Measurements from ENCODE around the gene SLC1A2.

SLC1A2 gene

DNA sequence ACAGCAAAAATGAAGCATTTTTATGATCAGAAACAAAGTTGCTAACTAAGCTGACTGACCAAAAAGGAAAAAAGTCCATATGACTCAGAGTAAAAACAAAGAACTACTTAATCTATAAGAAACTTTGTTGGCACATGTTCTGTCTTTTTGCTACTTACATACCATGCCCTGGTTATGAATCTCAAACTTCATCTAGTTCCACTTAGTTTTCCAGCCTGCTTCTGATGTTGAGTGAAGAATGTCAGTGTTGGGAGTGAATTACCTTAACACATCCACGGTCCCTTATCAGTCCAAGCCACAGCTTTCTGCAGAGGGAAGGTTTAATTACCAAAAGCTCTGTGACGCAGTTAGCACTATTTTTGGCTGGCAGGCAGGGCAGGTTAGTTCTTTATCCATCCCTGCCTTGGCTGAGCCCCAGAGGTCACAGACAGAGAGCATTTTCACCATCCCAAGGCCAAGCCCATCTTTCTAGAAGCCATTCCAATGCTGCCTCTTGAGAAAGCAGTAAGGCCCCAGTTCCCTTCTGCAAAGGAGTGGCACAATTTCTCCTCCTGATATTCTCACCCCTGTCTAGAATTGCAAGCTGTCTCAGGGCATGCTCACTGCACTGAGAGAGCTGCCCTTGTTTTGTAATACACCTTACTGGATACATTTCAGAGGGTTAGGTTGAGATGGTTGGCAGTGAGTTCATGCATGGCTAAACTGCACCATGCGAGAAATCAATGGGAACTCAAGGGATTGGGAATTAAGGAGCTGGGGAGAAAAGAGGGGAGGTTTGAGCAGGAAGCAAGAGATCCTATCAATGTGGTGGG, 67.1 kb downstream of the SLC1A2 start:
- Histone ChIP-seq H3K27ac (replicated peaks) (no peak overlapping the region), H3K27me3 (ENCODE audit: insufficient read depth, poor library complexity, severe bottlenecking) (no peaks in the 10 kb centered on the region), H3K4me3 (replicated peaks; ENCODE audit: insufficient read depth, low read length) (no peak overlapping the region)
- no peak for DNase-seq (ENCODE audit: low read depth in 1 of 2, low spot score in 1 of 2)
- TF ChIP-seq GABPA (IDR thresholded peaks at IDR 0.05; ENCODE audit: low read depth): no peak
- TF ChIP-seq, protein P1, sequence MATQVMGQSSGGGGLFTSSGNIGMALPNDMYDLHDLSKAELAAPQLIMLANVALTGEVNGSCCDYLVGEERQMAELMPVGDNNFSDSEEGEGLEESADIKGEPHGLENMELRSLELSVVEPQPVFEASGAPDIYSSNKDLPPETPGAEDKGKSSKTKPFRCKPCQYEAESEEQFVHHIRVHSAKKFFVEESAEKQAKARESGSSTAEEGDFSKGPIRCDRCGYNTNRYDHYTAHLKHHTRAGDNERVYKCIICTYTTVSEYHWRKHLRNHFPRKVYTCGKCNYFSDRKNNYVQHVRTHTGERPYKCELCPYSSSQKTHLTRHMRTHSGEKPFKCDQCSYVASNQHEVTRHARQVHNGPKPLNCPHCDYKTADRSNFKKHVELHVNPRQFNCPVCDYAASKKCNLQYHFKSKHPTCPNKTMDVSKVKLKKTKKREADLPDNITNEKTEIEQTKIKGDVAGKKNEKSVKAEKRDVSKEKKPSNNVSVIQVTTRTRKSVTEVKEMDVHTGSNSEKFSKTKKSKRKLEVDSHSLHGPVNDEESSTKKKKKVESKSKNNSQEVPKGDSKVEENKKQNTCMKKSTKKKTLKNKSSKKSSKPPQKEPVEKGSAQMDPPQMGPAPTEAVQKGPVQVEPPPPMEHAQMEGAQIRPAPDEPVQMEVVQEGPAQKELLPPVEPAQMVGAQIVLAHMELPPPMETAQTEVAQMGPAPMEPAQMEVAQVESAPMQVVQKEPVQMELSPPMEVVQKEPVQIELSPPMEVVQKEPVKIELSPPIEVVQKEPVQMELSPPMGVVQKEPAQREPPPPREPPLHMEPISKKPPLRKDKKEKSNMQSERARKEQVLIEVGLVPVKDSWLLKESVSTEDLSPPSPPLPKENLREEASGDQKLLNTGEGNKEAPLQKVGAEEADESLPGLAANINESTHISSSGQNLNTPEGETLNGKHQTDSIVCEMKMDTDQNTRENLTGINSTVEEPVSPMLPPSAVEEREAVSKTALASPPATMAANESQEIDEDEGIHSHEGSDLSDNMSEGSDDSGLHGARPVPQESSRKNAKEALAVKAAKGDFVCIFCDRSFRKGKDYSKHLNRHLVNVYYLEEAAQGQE (IDR thresholded peaks at IDR 0.05; ENCODE audit: insufficient replicate concordance, low read depth): no peak
- TF ChIP-seq, protein P2, sequence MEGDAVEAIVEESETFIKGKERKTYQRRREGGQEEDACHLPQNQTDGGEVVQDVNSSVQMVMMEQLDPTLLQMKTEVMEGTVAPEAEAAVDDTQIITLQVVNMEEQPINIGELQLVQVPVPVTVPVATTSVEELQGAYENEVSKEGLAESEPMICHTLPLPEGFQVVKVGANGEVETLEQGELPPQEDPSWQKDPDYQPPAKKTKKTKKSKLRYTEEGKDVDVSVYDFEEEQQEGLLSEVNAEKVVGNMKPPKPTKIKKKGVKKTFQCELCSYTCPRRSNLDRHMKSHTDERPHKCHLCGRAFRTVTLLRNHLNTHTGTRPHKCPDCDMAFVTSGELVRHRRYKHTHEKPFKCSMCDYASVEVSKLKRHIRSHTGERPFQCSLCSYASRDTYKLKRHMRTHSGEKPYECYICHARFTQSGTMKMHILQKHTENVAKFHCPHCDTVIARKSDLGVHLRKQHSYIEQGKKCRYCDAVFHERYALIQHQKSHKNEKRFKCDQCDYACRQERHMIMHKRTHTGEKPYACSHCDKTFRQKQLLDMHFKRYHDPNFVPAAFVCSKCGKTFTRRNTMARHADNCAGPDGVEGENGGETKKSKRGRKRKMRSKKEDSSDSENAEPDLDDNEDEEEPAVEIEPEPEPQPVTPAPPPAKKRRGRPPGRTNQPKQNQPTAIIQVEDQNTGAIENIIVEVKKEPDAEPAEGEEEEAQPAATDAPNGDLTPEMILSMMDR (IDR thresholded peaks at IDR 0.05; ENCODE audit: insufficient read depth, low read length): no peak

DNA sequence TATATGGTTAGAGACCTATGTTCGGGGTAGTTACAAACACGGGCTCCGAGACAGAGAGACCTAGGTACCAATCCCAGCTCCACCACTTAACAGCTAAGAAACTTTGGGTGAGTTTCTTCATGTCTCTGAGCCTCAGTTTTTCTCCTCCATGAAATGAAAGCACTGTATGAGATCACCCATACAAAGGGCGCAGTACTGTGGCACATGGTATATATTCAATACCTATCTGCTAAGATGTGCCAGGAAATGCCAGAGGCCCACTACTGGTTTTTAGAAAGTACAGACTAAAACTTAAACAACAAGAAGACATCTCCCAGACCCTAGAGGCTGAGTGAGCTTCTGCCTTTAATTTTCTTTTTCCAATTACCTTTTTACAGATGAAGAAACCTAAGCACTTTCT, 69.5 kb downstream of the SLC1A2 start:
- TF ChIP-seq POLR2AphosphoS5 (IDR thresholded peaks at IDR 0.05; ENCODE audit: low read depth): no peak
- TF ChIP-seq, protein P2 (IDR thresholded peaks at IDR 0.05; ENCODE audit: insufficient read depth, low read length): no peak
- no peak for TF ChIP-seq GABPA (IDR thresholded peaks at IDR 0.05; ENCODE audit: low read depth)
- TF ChIP-seq, protein P1 (IDR thresholded peaks at IDR 0.05; ENCODE audit: insufficient replicate concordance, low read depth): no peak
- no peak for TF ChIP-seq SPI1 (IDR thresholded peaks at IDR 0.05; ENCODE audit: borderline replicate concordance, low read depth)
- no peak overlapping the region for H3K4me3 ChIP-seq (replicated peaks; ENCODE audit: insufficient read depth, low read length)
- H3K27me3 ChIP-seq (ENCODE audit: insufficient read depth, poor library complexity, severe bottlenecking): no peaks in the 10 kb centered on the region
- no peak overlapping the region for H3K27ac ChIP-seq (replicated peaks)
- DNase-seq (ENCODE audit: low read depth in 1 of 2, low spot score in 1 of 2): no peak

DNA sequence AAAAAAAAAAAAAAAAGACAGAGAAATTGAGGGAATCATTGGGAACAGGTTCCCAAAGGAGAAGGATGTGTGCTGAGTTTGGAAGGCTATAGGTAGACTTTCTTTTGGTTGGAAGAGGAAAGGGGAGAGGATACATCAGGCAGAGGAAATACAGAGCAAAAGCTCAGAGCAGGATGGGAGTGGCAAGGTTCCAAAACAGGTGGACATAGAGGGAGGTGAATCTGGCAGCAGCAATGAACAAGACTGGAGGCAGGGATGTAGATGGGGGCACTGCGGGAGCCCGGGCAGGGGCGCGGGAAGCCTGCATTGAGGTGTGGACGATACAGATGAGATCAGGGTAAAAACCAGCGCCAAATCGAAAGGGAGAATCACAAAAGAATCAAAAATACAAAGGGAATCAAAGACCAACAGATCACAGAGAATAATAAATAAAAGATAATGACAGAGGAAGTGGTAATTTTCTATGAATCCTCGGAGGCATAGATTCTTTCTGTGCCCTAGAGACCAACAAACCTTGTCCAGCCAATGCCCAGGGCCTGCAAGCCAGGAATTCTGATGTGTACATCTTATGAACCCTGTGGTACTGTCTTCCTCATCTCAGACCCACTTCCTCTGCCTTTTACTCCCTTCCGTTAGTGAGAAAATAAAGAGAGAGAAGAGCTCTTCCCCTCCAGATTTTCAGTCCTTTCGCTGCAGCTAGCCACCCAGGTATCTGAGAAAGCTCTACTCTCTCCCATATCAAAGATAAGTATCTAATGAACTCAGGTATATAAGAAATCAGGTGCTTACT, 70.3 kb downstream of the SLC1A2 start:
- no peak for DNase-seq (ENCODE audit: low read depth in 1 of 2, low spot score in 1 of 2)
- Histone ChIP-seq H3K4me3 (replicated peaks; ENCODE audit: insufficient read depth, low read length) (no peak overlapping the region), H3K27me3 (ENCODE audit: insufficient read depth, poor library complexity, severe bottlenecking) (no peaks in the 10 kb centered on the region), H3K27ac (replicated peaks) (no peak overlapping the region)
- TF ChIP-seq, protein P2 (IDR thresholded peaks at IDR 0.05; ENCODE audit: insufficient read depth, low read length): no peak
- TF ChIP-seq, protein P1 (IDR thresholded peaks at IDR 0.05; ENCODE audit: insufficient replicate concordance, low read depth): no peak
- TF ChIP-seq SPI1 (IDR thresholded peaks at IDR 0.05; ENCODE audit: borderline replicate concordance, low read depth): no peak
